A673 (cell line): ENCODE results near the gene SUCLG1.

Experiments used
- CTCF ChIP-seq: fragments of 300-800, 200-600 bp; sonication (generic); conservative IDR thresholded peaks from 2 replicates; pipeline ENCODE4 v1.5.1; 2017; ENCODE audit warnings: low read depth, mild to moderate bottlenecking, antibody characterized with exemption, low read length, moderate library complexity, mixed read lengths
- EZH2 ChIP-seq: fragments of 200-600 bp; sonication (generic); IDR thresholded peaks from 2 replicates; pipeline ENCODE4 v1.6.1; 2017; ENCODE audit warnings: borderline replicate concordance, low read depth, mild to moderate bottlenecking, mixed read lengths, antibody characterized with exemption, low read length; ENCODE audit not compliant: poor library complexity, severe bottlenecking

GRCh38 chr2:84383271-84383670 is 75.8 kb downstream of the SUCLG1 start:
- TF ChIP-seq CTCF (no peak), EZH2 (no peak)
